Activated CD8-positive, alpha-beta T cell treated with anti-CD3 and anti-CD28 coated beads for 36 hours (primary cell): ENCODE measurements around the gene ARHGEF28. TPM values are rescaled to one million over a fixed set of nuclear protein-coding genes. Genes with fewer than 3 reads are reported as not detected.

Source experiments
- ATAC-seq: fragments of 200-7000 bp; cut with Tn5 transposase; one replicate; pipeline ENCODE4 v1.10.0; 2021; ENCODE audit warnings: mild to moderate bottlenecking, moderate library complexity
- CTCF ChIA-PET: fragments of 350-600 bp; sonication (Branson Sonifier 250); formaldehyde crosslinking; loops from one replicate; lab custom pipeline; 2021; ENCODE audit warnings: antibody characterized with exemption; lab: Charles Lee
- POLR2A ChIA-PET: fragments of 350-600 bp; sonication (Branson Sonifier 250); formaldehyde crosslinking; loops from one replicate; lab custom pipeline; 2021; ENCODE audit warnings: antibody characterized with exemption; lab: Charles Lee
- DNase-seq: peaks from one replicate; pipeline ENCODE4 v3.0.0-alpha.2; 2020
- H3K27ac Mint-ChIP-seq: one replicate; pipeline ENCODE4 v1.8.0; 2021; ENCODE audit warnings: mild to moderate bottlenecking, mixed read lengths
- H3K27me3 Mint-ChIP-seq: one replicate; pipeline ENCODE4 v1.8.0; 2021; ENCODE audit warnings: mixed read lengths
- H3K36me3 Mint-ChIP-seq: one replicate; pipeline ENCODE4 v1.8.0; 2021; ENCODE audit warnings: low read depth, mixed read lengths
- H3K4me1 Mint-ChIP-seq: one replicate; pipeline ENCODE4 v1.8.0; 2021; ENCODE audit warnings: low read depth, mixed read lengths
- H3K4me3 Mint-ChIP-seq: one replicate; pipeline ENCODE4 v1.8.0; 2021; ENCODE audit warnings: mild to moderate bottlenecking, moderate library complexity, mixed read lengths
- H3K9me3 Mint-ChIP-seq: one replicate; pipeline ENCODE4 v1.8.0; 2021; ENCODE audit warnings: mixed read lengths
- intact Hi-C: fragments of 100-400 bp; cut with micrococcal nuclease; formaldehyde crosslinking; loops from one replicate; pipeline ENCODE4 v1.10.0; 2022
- total RNA-seq, 2 experiments: library from RNA; stranded (reverse); gene quantifications; one replicate each; pipeline ENCODE4 v1.2.3, GENCODE V29; 2021
- TF ChIP-seq, protein P1 (sequence below): fragments of 200-600 bp; IDR thresholded peaks from one replicate; pipeline ENCODE4 v1.8.0; 2022; ENCODE audit warnings: antibody characterized with exemption, mild to moderate bottlenecking

ARHGEF28 gene
- total RNA-seq, 2 experiments from 2014 or later: 0.05 TPM; not detected in 1

DNA sequence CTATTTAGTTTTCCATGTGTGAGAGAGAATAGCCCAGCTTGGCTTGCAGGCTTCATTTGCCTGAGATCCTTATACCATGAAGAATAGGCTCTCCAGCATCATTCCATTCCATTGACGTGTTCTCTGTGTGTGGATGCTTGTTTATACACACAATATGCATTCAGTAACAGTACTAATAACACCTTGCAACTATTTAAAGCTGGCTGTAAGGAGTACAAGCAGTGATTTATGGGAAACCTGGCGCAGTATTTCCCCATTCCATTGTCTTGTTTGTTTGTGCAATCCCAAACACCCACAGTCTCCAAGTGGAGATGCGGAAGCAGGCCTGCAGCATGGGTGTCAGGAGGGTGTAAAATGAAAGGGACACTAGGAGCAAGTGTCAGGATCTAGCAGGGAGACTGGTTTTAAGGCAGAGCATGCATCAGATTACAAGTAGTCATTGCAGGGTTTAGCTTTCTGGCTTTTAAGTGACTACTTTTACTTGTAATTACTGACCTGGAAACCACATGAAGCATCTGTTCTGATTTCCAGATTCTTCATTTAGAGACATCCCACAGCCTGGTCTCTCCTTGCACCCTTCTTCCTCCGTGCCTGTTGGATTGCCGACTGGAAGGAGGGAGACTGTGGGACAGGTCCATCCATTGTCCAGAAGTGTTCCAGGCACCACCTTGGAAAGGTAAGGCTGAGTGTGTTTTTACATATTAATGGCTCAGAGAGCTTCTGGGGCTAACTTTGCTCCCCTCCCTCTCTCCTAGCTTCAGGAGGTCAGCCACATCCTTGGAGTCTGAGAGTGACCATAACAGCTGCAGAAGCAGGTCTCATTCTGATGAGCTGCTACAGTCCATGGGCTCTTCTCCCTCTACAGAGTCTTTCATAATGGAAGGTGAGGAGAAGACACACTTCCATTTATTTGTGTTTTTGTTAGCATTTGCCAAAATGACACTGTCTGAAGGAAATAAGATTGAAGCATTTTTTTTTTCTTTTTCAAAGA, 241.6 kb downstream of the ARHGEF28 start:
- DNase-seq (no peak), ATAC-seq (no peak)
- H3K4me3 Mint-ChIP-seq: no peak overlapping the region
- peaks cover 15% of the 10 kb centered on the region for H3K27me3 Mint-ChIP-seq
- no peak overlapping the region for H3K27ac Mint-ChIP-seq
- intact Hi-C loops: no loop called here
- H3K9me3 Mint-ChIP-seq: no peaks in the 10 kb centered on the region
- POLR2A ChIA-PET: no interaction called here
- no peaks in the 10 kb centered on the region for H3K4me1 Mint-ChIP-seq
- no peaks in the 10 kb centered on the region for H3K36me3 Mint-ChIP-seq
- CTCF ChIA-PET: no interaction called here
- TF ChIP-seq, protein P1, sequence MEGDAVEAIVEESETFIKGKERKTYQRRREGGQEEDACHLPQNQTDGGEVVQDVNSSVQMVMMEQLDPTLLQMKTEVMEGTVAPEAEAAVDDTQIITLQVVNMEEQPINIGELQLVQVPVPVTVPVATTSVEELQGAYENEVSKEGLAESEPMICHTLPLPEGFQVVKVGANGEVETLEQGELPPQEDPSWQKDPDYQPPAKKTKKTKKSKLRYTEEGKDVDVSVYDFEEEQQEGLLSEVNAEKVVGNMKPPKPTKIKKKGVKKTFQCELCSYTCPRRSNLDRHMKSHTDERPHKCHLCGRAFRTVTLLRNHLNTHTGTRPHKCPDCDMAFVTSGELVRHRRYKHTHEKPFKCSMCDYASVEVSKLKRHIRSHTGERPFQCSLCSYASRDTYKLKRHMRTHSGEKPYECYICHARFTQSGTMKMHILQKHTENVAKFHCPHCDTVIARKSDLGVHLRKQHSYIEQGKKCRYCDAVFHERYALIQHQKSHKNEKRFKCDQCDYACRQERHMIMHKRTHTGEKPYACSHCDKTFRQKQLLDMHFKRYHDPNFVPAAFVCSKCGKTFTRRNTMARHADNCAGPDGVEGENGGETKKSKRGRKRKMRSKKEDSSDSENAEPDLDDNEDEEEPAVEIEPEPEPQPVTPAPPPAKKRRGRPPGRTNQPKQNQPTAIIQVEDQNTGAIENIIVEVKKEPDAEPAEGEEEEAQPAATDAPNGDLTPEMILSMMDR: no peak

DNA sequence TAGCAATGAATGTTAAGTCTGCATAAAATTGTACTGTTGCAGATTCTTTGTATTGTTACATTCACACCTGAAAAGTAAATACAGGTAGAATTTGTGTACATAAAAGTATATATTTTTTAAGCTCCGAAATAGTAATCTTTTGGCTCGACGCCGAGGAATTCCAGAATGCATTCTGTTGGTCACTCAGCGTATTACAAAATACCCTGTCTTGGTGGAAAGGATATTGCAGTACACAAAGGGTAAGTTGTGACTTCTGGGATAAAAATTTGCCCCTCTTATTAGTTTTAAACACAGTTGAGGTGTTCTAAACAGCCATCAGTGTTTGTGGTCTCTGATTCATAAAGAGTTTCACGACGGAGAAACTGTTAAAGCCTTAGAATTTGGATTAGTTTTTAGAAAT, 257.6 kb downstream of the ARHGEF28 start:
- no peak for ATAC-seq
- Mint-ChIP-seq H3K27me3 (peaks cover 16% of the 10 kb centered on the region), H3K36me3 (no peaks in the 10 kb centered on the region), H3K4me1 (no peaks in the 10 kb centered on the region), H3K27ac (no peak overlapping the region), H3K4me3 (no peak overlapping the region), H3K9me3 (no peaks in the 10 kb centered on the region)
- DNase-seq: no peak
- intact Hi-C loops: no loop called here
- POLR2A ChIA-PET: no interaction called here
- TF ChIP-seq, protein P1: no peak
- CTCF ChIA-PET: no interaction called here

DNA sequence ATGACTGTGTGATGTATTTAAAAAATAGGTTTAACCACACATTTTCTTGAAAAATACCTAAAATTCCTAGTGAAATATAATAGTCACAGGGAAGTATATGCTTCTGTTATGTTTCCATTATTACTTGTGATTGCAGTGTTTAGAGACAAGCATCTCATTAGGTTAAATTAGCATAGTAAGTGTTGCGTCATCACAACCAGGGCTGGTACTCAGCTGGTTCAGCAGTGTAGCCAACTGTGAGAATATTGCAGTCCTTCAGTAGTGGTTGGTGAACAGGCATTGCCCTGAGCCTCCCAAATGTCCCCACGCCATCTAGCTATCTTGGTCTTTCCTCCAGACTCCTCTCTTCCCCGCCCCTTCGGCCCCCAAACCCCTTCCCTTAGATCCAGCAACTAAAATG, 261.7 kb downstream of the ARHGEF28 start:
- ATAC-seq: no peak
- ChIA-PET POLR2A (no interaction called here), CTCF (interaction anchor here (2.9 kb wide), 1 partner anchor 14 kb away, joined by 13 read pairs; no protein-coding TSS in a partner anchor)
- intact Hi-C loops: no loop called here
- Mint-ChIP-seq H3K27ac (no peak overlapping the region), H3K9me3 (no peaks in the 10 kb centered on the region), H3K4me3 (no peak overlapping the region), H3K27me3 (peaks cover 16% of the 10 kb centered on the region), H3K36me3 (no peaks in the 10 kb centered on the region), H3K4me1 (no peaks in the 10 kb centered on the region)
- DNase-seq: no peak
- TF ChIP-seq, protein P1: no peak

DNA sequence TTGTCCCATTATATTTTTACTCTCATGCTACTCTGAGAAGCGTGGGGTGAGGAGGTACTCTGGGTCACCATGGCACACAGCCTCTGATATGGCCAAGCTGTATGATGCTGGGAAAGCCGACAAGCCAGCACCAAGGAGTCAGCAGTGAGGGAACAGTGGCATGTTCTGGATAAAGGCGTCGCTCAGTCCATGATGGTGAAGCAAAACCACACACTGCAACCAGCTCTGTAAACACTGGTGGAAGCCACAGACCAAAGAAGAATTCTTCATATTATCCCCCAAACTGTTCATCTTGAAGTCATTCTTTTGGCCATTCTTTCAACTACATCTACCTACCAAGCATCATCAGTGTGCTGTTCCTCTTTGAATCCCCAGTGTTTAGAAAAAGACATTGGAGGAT, 264.6 kb downstream of the ARHGEF28 start:
- no peaks in the 10 kb centered on the region for H3K4me1 Mint-ChIP-seq
- intact Hi-C loops: no loop called here

More for the DNA sequence above, 264.6 kb downstream of the ARHGEF28 start:
- Mint-ChIP-seq H3K27me3 (peaks cover 19% of the 10 kb centered on the region), H3K9me3 (no peaks in the 10 kb centered on the region), H3K4me3 (no peak overlapping the region), H3K36me3 (no peaks in the 10 kb centered on the region), H3K27ac (no peak overlapping the region)
- ATAC-seq (no peak), DNase-seq (no peak)
- TF ChIP-seq, protein P1: no peak
- ChIA-PET POLR2A (interaction anchor here (0.6 kb wide), 1 partner anchor 9 kb away, joined by 3 read pairs; no protein-coding TSS in a partner anchor), CTCF (no interaction called here)
